ENCODE results near the gene ANKRD44. TPM values are rescaled to one million over a fixed set of nuclear protein-coding genes. Genes with fewer than 3 reads are reported as not detected.

The ANKRD44 gene
- total and polyA plus RNA-seq, 2 of the 8 experiments (the other 6 are each of a cell fraction or from before 2014, with no cell fraction given): 1.2 to 1.3 TPM

GRCh38 chr2:197349699-197350098 lies 39.1 kb upstream of the ANKRD44 start:
- Histone ChIP-seq H3K79me1 (ENCODE audit: low read depth, low read length) (no peaks in the 10 kb centered on the region), H3K9me3 (ENCODE audit: insufficient read depth in 2 of 2, low read depth in 1 of 2, low read length in 1 of 2) (no peaks in the 10 kb centered on the region), H3K4me1 (replicated peaks in 1 of 4; ENCODE audit: control insufficient read depth in 3 of 4, insufficient read depth in 4 of 4, low read length in 3 of 4) (no peaks in the 10 kb centered on the region), H4K5ac (ENCODE audit: insufficient read length, low read depth, low read length) (no peak overlapping the region), H3K27ac (ENCODE audit: low read depth, low read length) (no peak overlapping the region), H3K18ac (ENCODE audit: extremely low read depth, low read length) (no peak overlapping the region), H3K4ac (replicated peaks; ENCODE audit: insufficient read length, low read depth, low read length) (no peak overlapping the region), H2AK5ac (ENCODE audit: low read depth, low read length) (no peak overlapping the region), H3K23me2 (ENCODE audit: low read depth, low read length) (no peaks in the 10 kb centered on the region), H2BK120ac (replicated peaks; ENCODE audit: low read depth, low read length) (no peak overlapping the region), H2BK15ac (ENCODE audit: low read length) (no peak overlapping the region), H2BK5ac (ENCODE audit: low read depth, low read length) (no peak overlapping the region), H3K4me2 (ENCODE audit: insufficient read depth in 1 of 2, low read depth in 2 of 2, low read length in 2 of 2) (no peak overlapping the region), H3K9ac (replicated peaks in 1 of 4; ENCODE audit: extremely low read depth in 1 of 4, low read depth in 3 of 4, low read length in 3 of 4) (no peak overlapping the region), H3K36me3 (ENCODE audit: control insufficient read depth in 2 of 4, insufficient read depth in 4 of 4, low read length in 3 of 4) (no peaks in the 10 kb centered on the region), H3K79me2 (ENCODE audit: control insufficient read depth in 1 of 2, insufficient read depth in 2 of 2, low read length in 2 of 2) (no peaks in the 10 kb centered on the region), H3K14ac (ENCODE audit: insufficient read length) (no peak overlapping the region), H4K8ac (ENCODE audit: extremely low read depth, insufficient read depth, low read length) (no peak overlapping the region), H2BK12ac (ENCODE audit: low read depth, low read length) (no peak overlapping the region), H4K20me1 (replicated peaks in 1 of 2; ENCODE audit: control insufficient read depth in 1 of 2, insufficient read depth in 2 of 2, low read length in 2 of 2) (no peaks in the 10 kb centered on the region), H3K27me3 (replicated peaks in 1 of 4; ENCODE audit: control insufficient read depth in 3 of 4, extremely low read depth in 1 of 4, insufficient read depth in 3 of 4, low read length in 3 of 4) (no peaks in the 10 kb centered on the region; a peak in 1 of 7 replicates), H2BK20ac (ENCODE audit: low read length) (no peak overlapping the region), H3K23ac (ENCODE audit: insufficient read length) (no peak overlapping the region), H2AFZ (ENCODE audit: low read length) (no peak overlapping the region), H3K4me3 (ENCODE audit: extremely low read depth in 1 of 4, insufficient read depth in 2 of 4, low read depth in 3 of 4, low read length in 4 of 4) (no peak overlapping the region), H4K91ac (replicated peaks; ENCODE audit: insufficient read length, low read length) (no peak overlapping the region), H3K56ac (replicated peaks; ENCODE audit: insufficient read length, low read depth, low read length) (no peak overlapping the region)
- FAIRE-seq (no peak), DNase-seq (ENCODE audit: low read depth in 1 of 2, low spot score in 2 of 2) (no peak)
- 94% methylated on average over 2 of the region's 2 CpGs; no CpG with 5 or more reads in 1 of the 2 experiments for WGBS, 2 experiments (ENCODE audit: extremely low coverage in 1 of 2, insufficient coverage in 1 of 2, insufficient read length in 1 of 2, insufficient replicate concordance in 2 of 2, low coverage in 1 of 2, low lambda C conversion rate in 2 of 2, missing lambda C conversion rate in 1 of 2)
- ChIA-PET POLR2A (ENCODE audit: partially characterized antibody) (no interaction called here), CTCF (ENCODE audit: partially characterized antibody) (no interaction called here)
- TF ChIP-seq MAX (IDR thresholded peaks at IDR 0.05): no peak
- no peak for TF ChIP-seq USF2 (IDR thresholded peaks at IDR 0.05; ENCODE audit: low read length)
- no peak for TF ChIP-seq E2F6 (IDR thresholded peaks at IDR 0.05)
- no peak for TF ChIP-seq RBBP5 (IDR thresholded peaks at IDR 0.05; ENCODE audit: borderline replicate concordance, low read depth, low read length)
- no peak for TF ChIP-seq KDM1A (IDR thresholded peaks at IDR 0.05; ENCODE audit: borderline replicate concordance, low read length)
- no peak for TF ChIP-seq EP300 (IDR thresholded peaks at IDR 0.05; ENCODE audit: borderline replicate concordance in 1 of 2, low read depth in 2 of 2, low read length in 2 of 2)
- no peak for TF ChIP-seq JUND (IDR thresholded peaks at IDR 0.05; ENCODE audit: low read length)

Data from H1 (cell line).